Esophagus squamous epithelium (tissue), 5 donors: ENCODE data around the gene SLC22A31. TPM values are rescaled to one million over a fixed set of nuclear protein-coding genes. Genes with fewer than 3 reads are reported as not detected.

ENCODE experiments used
- DNase-seq: peaks from one replicate; lab custom pipeline; 2025; lab: John Stamatoyannopoulos, UW
- H3K27ac ChIP-seq, 4 donors: fragments of 200-600 bp; sonication (generic); one replicate each; pipeline ENCODE4 v1.5.1; 2016 to 2019; ENCODE audit warnings: mild to moderate bottlenecking in 1 of 4
- H3K27me3 ChIP-seq, 4 donors: fragments of 200-600 bp; sonication (generic); 1 replicate in 3 of 4; 2 replicates in 1 of 4; pipeline versions ENCODE4 v1.5.1 to v1.6.0; 2017 to 2021; ENCODE audit warnings: antibody characterized with exemption in 1 of 4
- H3K36me3 ChIP-seq, 3 donors: fragments of 200-600 bp; sonication (generic); one replicate each; pipeline ENCODE4 v1.5.1; 2016 to 2019
- H3K4me1 ChIP-seq, 3 donors: fragments of 200-600 bp; sonication (generic); one replicate each; pipeline ENCODE4 v1.5.1; 2017 to 2019
- H3K4me3 ChIP-seq, 4 donors: fragments of 200-600 bp; sonication (generic); 1 replicate in 3 of 4; 2 replicates in 1 of 4; pipeline ENCODE4 v1.5.1; 2016 to 2019; ENCODE audit warnings: mild to moderate bottlenecking in 2 of 4, moderate library complexity in 1 of 4
- H3K9me3 ChIP-seq, 3 donors: fragments of 200-600 bp; sonication (generic); one replicate each; pipeline ENCODE4 v1.5.1; 2016 to 2019
- CTCF ChIP-seq, 6 experiments: fragments of 450-650 bp in 4 of 6; fragments of 200-600 bp in 2 of 6; sonication (generic) in 2 of 6; IDR thresholded peaks; one replicate each; pipeline ENCODE4 v1.5.1; 2016 to 2019; ENCODE audit warnings: antibody characterized with exemption in 6 of 6, mild to moderate bottlenecking in 4 of 6, moderate library complexity in 4 of 6
- POLR2A ChIP-seq, 4 donors: fragments of 450-650 bp; IDR thresholded peaks; one replicate each; pipeline ENCODE4 v1.6.1; 2017; ENCODE audit warnings: antibody characterized with exemption in 4 of 4, mild to moderate bottlenecking in 4 of 4, moderate library complexity in 3 of 4
- WGBS, 2 donors: methylation state at CpG; one replicate each; pipeline ENCODE4 v1.1.5; 2018; 5-methylcytosine and 5-hydroxymethylcytosine counted together
- intact Hi-C: fragments of 100-400 bp; cut with DNase I; formaldehyde crosslinking; loops from one replicate; pipeline ENCODE4 v1.15.0; 2022
- total RNA-seq, 4 donors: library from RNA; depleted of rRNA; stranded (reverse); fragments of >200 nt; gene quantifications; one replicate each; pipeline ENCODE4 v1.1.0, GENCODE V29; 2016
- donor health status: DM: yes; HTN: yes; CAD: no.

Gene SLC22A31
- total RNA-seq, 4 donors from 2014 or later: not detected

GRCh38 chr16:89160977-89161701 is 39.2 kb downstream of the SLC22A31 start:
- peaks cover 0 to 72% (median 0%) of the 10 kb centered on the region in 4 donors for H3K27me3 ChIP-seq
- H3K4me1 ChIP-seq: peaks cover 0 to 8% (median 0%) of the 10 kb centered on the region in 3 donors
- no peaks in the 10 kb centered on the region for H3K36me3 ChIP-seq
- intact Hi-C loops: loop anchor here (10.0 kb wide), 1 partner anchor 346 kb away; the partner anchor contains the start of gene APRT
- TF ChIP-seq POLR2A (IDR thresholded peaks at IDR 0.05): no peak
- no peak for TF ChIP-seq CTCF (IDR thresholded peaks at IDR 0.05)
- no peak overlapping the region for H3K4me3 ChIP-seq
- H3K9me3 ChIP-seq: no peaks in the 10 kb centered on the region
- no peak for DNase-seq
- WGBS, 2 donors: 81 to 86% methylated on average over 11 of the region's 29 CpGs
- no peak overlapping the region for H3K27ac ChIP-seq

GRCh38 chr16:89159850-89160354 is 40.4 kb downstream of the SLC22A31 start:
- H3K4me3 ChIP-seq: no peak overlapping the region
- peaks cover 0 to 64% (median 0%) of the 10 kb centered on the region in 4 donors for H3K27me3 ChIP-seq
- no peak overlapping the region for H3K27ac ChIP-seq
- H3K4me1 ChIP-seq: peaks cover under 1 to 20% (median 7%) of the 10 kb centered on the region in 3 donors
- DNase-seq: no peak
- intact Hi-C loops: loop anchor here (10.0 kb wide), 1 partner anchor 345 kb away; the partner anchor contains the start of gene APRT
- H3K36me3 ChIP-seq: no peaks in the 10 kb centered on the region
- no peaks in the 10 kb centered on the region for H3K9me3 ChIP-seq
- TF ChIP-seq CTCF (IDR thresholded peaks at IDR 0.05) (no peak), POLR2A (IDR thresholded peaks at IDR 0.05) (no peak)
- WGBS, 2 donors: 90% methylated on average over 2 of the region's 20 CpGs; no CpG with 5 or more reads in 1 of the 2 donors

- intact Hi-C loops: no loop called here
- Histone ChIP-seq H3K27me3 (peaks cover 0 to 57% (median 0%) of the 10 kb centered on the region in 4 donors), H3K4me1 (peaks cover 7 to 26% (median 13%) of the 10 kb centered on the region in 3 donors), H3K4me3 (no peak overlapping the region), H3K27ac (no peak overlapping the region), H3K9me3 (no peaks in the 10 kb centered on the region), H3K36me3 (no peaks in the 10 kb centered on the region)
- no peak for DNase-seq
- WGBS, 2 donors: 45% methylated on average over 4 of the region's 48 CpGs; no CpG with 5 or more reads in 1 of the 2 donors
- TF ChIP-seq CTCF (IDR thresholded peaks at IDR 0.05) (no peak), POLR2A (IDR thresholded peaks at IDR 0.05) (no peak)
These were observed 41.1 kb downstream of the SLC22A31 start for GRCh38 chr16:89159066-89159849.

- Histone ChIP-seq H3K4me3 (no peak overlapping the region), H3K27ac (no peak overlapping the region), H3K36me3 (no peaks in the 10 kb centered on the region), H3K27me3 (peaks cover 0 to 45% (median 0%) of the 10 kb centered on the region in 4 donors), H3K4me1 (peaks cover 19 to 40% (median 21%) of the 10 kb centered on the region in 3 donors), H3K9me3 (no peaks in the 10 kb centered on the region)
- no peak for TF ChIP-seq CTCF (IDR thresholded peaks at IDR 0.05)
- TF ChIP-seq POLR2A (IDR thresholded peaks at IDR 0.05): no peak
- intact Hi-C loops: no loop called here
- no peak for DNase-seq
- 84 to 87% methylated on average over 12 of the region's 12 CpGs for WGBS, 2 donors
These were observed 42.6 kb downstream of the SLC22A31 start for GRCh38 chr16:89157778-89158177.
